Astrocyte of the cerebellum (primary cell): Measurements from ENCODE around the gene AURKAIP1.
"Not testable (repeated sequence)": the region's sequence is repeated elsewhere in the genome, so short reads cannot be mapped to it uniquely, and the experiment has no call there.

Experiments
- DNase-seq: peaks from one replicate; pipeline ENCODE4 v3.0.0-alpha.2; 2011; ENCODE audit warnings: low read depth
- H3K4me3 ChIP-seq: 2 replicates; pipeline ENCODE4 v1.5.1; 2011; ENCODE audit warnings: mild to moderate bottlenecking, low read depth, low read length, moderate library complexity
- in situ Hi-C: cut with HindIII; loops from 2 replicates; pipeline ENCODE4 v1.10.0; 2017; ENCODE audit warnings: low sequenced_read_pairs
- TF ChIP-seq, protein P1 (sequence below): IDR thresholded peaks from 2 replicates; pipeline ENCODE4 v1.5.1; 2012; ENCODE audit warnings: low read length, low read depth, moderate library complexity, mild to moderate bottlenecking; ENCODE audit errors: missing control alignments

The AURKAIP1 gene

DNA sequence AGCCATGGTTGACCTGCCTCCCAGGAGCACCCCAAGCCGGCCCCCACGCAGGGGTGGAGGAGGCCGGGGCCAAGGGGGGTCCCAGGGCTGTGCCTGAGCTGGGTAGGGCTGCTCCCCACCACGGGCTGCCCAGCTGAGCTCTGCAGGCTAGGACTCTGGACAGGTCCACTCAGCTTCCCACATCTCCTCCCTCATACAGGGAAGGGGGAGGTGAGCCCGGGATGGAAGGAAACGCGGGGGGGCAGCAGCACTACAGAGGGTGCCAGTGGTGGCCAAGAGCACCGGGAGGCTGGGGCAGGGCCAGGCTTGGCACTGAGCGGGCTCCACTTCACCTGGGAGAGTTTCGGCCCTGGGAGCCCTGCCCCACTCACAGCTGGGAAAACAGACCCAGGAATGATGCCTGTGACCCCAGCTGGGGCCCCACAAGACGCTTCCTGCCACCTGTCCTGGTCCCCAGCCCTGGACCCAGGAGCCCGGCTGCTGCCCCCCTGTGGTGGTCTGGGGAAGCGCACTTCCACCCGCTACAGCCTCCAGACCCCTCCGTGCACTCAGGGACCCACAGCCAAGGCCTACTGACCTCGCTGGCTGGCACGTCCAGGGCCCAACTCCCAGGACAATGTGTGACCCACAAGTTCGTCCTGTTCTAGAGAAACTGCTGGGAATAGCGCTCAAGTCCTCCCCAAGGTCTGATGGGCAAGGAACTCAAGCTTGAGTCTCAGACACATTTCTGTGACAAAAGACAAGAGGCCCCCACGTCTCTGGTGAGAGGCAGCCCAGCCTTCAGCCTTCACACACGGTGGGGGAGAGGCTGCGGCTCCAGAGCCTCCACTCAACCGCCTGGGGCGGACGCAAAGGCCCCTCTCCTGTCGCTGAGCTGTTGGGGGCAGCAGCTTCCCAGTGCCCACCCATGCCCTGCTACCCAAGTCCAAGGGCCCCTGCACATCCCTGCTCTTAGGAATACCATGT, 3.0 kb downstream of the AURKAIP1 start:
- TF ChIP-seq, protein P1, sequence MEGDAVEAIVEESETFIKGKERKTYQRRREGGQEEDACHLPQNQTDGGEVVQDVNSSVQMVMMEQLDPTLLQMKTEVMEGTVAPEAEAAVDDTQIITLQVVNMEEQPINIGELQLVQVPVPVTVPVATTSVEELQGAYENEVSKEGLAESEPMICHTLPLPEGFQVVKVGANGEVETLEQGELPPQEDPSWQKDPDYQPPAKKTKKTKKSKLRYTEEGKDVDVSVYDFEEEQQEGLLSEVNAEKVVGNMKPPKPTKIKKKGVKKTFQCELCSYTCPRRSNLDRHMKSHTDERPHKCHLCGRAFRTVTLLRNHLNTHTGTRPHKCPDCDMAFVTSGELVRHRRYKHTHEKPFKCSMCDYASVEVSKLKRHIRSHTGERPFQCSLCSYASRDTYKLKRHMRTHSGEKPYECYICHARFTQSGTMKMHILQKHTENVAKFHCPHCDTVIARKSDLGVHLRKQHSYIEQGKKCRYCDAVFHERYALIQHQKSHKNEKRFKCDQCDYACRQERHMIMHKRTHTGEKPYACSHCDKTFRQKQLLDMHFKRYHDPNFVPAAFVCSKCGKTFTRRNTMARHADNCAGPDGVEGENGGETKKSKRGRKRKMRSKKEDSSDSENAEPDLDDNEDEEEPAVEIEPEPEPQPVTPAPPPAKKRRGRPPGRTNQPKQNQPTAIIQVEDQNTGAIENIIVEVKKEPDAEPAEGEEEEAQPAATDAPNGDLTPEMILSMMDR, result peak; percentile 90
- no peak for DNase-seq
- H3K4me3 ChIP-seq, result no peak overlapping the region
- in situ Hi-C loops, result loop anchor here (5.0 kb wide), 1 partner anchor 120 kb away; no protein-coding TSS in a partner anchor

DNA sequence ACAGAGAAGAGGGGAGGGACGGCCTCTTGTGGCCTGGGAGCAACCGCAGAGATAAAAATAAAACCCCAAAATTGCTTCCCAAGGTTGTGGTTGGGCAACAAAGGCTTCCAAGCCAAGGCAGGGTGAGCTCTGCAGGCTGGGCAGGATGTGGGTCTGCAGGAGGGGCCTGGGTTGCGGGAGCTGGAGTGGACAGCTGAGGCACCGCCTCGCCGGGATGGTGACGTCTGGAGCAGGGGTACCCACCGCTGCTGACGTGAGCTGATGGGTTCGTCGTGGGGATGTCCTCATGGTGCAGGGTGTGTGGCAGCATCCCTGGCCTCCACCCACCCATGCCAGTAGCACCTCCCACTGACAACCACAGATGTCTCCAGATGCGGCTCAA, 3.7 kb downstream of the AURKAIP1 start:
- TF ChIP-seq, protein P1, result no peak
- in situ Hi-C loops, result loop anchor here (5.0 kb wide), 1 partner anchor 121 kb away; no protein-coding TSS in a partner anchor
- DNase-seq, result no peak
- no peak overlapping the region for H3K4me3 ChIP-seq

DNA sequence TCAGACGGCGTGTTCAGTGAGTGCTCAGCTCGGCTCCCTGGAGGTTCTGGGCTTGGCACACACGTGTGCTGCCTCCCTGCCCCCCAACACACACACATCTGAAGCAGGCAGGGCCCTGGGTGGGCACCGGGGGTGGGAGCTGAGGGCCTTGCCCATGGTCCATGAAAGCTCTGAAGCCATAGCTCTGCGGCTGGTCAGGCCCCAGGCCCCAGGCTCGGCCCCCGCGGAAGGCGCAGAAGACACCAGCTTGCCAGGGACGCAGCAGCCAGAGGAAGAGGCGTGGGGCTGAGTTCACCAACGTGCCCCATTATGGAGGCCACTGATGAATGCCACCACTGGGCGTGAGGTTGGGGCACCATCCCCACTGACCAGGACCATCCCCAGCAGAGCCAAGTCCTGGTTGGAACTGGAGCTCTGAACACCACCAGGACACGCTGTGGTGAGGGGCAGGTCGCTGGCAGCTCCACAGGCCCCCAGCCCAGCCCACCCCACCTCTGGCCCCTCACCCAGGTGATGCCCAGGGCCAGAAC, 4.2 kb downstream of the AURKAIP1 start:
- no peak overlapping the region for H3K4me3 ChIP-seq
- no peak for DNase-seq
- TF ChIP-seq, protein P1, result no peak
- in situ Hi-C loops, result loop anchor here (5.0 kb wide), 1 partner anchor 121 kb away; no protein-coding TSS in a partner anchor

DNA sequence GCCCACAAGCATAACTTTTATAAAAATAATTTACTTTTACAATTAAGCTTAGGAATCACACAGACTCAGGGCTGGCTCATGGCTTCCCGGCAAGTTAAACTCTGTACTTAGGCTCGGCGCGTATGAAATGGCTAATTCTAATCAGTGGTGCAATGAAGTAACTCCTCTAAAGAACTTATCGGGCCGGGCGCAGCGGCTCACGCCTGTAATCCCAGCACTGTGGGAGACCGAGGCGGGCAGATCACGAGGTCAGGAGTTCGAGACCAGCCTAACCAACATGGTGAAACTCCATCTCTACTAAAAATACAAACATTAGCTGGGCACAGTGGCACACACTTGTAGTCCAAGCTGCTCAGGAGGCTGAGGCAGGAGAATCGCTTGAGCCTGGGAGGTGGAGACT, 4.9 kb downstream of the AURKAIP1 start:
- not testable (repeated sequence) for DNase-seq, H3K4me3 ChIP-seq
- in situ Hi-C loops, result loop anchor here (5.0 kb wide), 1 partner anchor 122 kb away; no protein-coding TSS in a partner anchor

DNA sequence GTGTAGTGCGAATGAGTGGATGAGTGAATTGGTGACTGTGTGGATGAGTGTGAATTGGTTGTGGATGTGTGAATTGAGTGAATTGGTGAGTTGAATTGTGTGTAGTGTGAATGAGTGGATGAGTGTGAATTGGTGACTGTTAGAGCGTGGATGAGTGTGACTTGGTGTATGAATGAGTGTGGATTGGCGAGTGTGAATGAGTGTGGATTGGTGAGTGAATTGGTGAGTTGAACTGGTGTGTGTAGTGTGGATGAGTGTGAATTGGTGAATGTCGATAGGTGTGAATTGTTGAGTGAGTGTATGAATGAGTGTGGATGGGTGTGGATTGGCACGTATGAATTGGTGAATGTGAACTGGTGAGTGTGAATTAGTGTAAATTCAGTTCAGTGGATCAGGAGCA, 7.7 kb downstream of the AURKAIP1 start:
- TF ChIP-seq, protein P1, result no peak
- no peak overlapping the region for H3K4me3 ChIP-seq
- no peak for DNase-seq
- in situ Hi-C loops, result no loop called here

DNA sequence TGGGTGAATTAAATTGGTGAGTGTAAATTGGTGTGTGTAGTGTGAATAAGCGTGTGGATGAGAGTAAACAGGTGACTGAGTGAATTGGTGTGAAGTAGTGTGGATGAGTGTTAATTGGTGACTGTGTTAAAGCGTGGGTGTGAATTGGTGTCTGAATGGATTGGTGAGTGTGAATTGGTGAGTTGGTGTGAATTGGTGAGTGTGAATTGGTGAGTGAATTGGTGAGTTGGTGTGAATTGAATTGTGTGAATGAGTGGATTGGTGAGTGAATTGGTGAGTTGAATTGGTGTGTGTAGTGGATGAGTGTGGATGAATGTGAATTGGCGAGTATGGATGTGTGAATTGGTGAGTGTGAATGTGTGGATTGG, 8.3 kb downstream of the AURKAIP1 start:
- in situ Hi-C loops, result no loop called here
- H3K4me3 ChIP-seq, result no peak overlapping the region
- TF ChIP-seq, protein P1, result no peak
- no peak for DNase-seq
